ENCODE measurements around the gene MRTFA.
"Not testable (repeated sequence)": the region's sequence is repeated elsewhere in the genome, so short reads cannot be mapped to it uniquely, and the experiment has no call there.

MRTFA gene

DNA sequence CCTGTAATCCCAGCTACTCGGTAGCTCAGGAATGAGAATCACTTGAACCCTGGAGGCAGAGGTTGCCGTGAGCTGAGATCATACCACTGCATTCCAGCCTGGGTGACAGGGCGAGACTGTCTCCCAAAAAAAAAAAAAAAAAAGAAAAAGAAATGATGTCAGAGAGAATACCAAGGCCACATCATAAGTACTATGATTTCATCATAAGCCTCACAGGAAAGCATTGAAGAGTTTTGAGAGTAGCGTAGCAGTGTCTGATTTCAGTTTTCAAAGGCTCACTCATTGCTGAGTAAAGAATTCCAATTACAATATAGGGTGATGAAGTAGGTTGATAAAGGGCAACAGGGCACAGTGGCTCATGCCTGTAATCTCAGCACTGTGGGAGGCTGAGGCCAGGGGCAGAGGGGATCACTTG is 88.8 kb downstream of the MRTFA start:
- DNase-seq = no peak

DNA sequence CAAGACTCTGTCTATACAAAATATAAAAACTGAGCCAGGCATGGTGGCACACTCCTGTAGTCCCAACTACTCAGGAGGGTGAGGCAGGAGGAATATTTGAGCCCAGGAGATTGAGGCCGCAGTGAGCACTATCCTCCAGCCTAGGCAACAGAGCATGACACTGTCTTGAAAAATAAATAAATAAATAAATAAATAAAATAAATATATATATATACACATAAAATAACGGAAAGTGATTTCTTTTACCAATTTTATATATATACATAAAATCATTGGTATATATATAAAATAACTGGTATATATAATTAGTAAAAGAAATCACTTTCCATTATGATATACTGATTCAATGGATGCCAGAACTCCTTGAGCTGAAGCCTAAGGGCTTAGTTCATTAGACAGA is 91.8 kb downstream of the MRTFA start:
- DNase-seq = no peak

DNA sequence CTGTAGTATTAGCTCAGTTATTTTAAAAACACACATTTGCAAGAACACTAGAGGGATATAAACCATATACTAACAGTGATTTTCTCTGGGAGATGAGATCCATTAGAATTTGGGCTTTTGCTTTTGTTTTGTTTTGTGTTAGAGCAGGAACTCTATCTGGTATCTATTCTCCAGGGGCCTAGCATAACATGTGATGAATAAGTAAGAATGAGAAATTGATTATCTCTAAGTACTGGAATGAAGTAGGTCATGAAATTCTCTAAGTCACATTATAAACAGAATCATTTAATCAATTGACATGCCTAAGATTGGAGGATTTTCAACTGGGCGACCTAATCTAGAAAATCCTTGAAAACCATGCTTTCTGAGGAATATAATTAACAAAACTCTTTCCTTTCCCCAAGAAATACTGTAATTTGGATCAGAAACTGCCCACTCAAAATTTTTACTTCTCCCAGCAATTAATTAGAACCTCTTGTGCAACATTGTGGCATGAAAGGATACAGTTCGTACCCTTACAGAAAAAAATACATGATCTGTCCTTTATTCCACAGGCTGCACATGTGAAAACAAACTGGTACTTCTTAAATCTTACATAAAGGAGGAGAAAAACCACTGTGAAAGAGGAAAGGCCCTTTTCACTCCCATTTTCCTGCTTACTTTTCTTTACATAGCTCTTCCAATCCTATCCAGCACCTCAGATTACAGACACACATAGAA is 93.5 kb downstream of the MRTFA start:
- no peak for DNase-seq

DNA sequence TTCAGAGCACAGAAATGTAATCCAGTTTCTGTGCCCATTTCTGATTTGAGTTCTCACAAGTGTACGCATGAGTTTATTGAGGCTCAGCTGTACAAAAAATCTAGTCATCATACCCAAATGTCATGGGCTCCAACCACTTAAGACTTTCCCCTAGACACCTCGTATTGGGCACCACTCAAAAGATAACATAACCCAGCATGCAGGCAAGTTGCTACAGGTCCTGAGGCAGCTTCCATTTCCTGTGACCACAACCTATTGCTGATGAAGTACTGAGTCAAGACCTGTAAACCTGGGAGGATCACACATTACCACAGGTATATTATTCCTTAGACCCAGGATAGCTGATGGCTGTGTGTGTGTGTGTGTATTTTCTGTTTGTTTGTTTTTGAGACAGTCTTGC is 95.2 kb downstream of the MRTFA start:
- DNase-seq = no peak

DNA sequence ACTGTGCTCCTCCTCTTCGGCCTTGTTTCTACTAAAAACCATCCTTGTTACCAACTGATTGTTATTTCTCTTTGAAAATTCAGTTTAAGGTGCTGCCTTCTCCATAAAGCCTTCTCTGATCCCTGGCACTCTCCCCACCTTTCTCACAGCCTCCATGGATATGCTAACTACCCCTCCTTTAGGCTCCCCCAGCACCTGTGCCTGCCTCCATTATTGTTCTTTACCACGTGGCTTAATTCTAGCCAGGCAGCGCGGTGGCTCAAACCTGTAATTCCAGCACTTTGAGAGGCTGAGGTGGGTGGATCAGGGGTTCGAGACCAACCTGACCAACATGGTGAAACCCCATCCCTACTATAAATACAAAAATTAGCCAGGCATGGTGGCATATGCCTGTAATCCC is 96.3 kb downstream of the MRTFA start:
- no peak for DNase-seq

DNA sequence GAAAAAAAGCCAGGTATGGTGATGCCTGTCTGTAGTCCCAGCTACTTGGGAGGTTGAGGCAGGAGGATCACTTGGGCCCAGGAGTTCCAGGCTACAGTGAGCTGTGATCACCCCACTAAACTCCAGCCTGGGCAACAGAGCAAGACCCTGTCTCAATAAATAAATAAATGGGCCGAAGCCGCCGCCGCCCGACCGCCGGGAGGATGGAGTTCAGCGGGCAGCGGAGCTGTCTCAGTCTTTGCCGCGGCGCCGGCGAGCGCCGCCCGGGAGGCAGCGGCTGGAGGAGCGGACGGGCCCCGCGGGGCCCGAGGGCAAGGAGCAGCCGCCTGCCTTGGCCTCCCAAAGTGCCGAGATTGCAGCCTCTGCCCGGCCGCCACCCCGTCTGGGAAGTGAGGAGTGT is 100.4 kb downstream of the MRTFA start:
- not testable (repeated sequence) for DNase-seq

DNA sequence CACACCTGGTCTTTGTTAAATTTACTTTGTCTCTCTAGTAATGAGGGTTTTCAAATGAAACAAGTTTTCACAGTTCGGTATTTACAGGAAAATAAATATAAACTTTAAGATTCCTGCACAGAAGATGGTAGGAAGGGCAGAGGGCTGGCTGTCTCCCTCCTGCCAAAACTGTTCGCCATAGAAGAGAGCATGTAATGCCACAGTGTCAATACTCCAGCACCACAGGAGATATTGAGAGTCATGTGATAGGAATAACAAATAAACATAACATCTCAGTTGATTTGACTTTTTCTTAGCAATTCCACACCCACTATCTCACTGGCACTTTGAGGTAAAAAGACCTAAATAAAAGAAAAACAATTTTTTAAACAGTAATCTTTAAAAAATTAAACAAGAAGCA is 100.9 kb downstream of the MRTFA start:
- no peak for DNase-seq

DNA sequence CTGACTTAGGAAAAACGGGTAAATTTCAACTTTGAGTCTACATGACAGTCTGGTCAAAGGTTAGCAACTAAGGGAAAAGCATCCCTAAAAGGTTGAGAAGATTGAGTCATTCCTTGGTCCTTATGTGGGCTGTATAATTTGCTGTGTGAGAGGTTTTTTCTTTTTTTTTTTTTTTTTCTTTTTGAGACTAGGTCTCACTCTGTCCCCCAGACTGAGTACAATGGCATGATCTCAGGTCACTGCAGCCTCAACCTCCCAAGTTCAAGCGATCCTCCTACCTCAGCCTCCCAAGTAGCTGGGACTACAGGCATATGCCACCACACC is 101.4 kb downstream of the MRTFA start:
- no peak for DNase-seq

DNA sequence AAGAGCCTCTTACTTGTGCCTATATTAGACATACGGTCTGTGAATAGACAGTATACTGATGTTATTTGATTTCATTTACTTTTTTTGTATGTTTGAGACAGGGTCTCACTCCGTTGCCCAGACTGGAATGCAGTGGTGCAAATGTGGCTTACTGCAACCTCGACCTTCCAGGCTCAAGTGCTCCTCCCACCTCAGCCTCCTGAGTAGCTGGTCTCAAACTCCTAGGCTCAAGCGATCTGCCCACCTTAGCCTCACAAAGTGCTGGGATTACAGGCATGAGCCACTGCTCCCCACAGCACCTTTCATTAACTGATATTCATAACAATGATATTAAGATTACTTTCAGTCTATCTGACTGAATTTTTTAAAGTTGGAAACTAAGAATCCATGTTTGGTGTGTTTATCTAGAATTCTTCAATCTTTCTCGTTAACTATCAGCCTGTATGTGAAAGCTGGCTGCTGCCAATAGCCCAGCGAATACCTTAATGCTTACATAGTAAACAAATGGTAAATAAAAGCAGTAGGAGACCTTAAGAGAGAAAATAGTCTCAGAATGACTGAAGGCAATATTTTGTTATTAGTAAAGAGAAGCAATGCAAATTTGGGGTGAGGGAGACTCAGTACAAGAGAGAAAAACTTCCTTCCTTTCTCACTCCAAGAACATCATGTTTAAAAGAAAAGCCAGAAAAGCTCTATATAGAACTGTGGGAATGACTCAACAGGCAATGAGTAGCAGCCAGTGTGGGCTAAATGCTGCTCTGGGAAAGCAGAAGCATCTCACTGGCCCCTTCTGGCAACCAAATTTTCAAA is 101.9 kb downstream of the MRTFA start:
- no peak for DNase-seq

DNA sequence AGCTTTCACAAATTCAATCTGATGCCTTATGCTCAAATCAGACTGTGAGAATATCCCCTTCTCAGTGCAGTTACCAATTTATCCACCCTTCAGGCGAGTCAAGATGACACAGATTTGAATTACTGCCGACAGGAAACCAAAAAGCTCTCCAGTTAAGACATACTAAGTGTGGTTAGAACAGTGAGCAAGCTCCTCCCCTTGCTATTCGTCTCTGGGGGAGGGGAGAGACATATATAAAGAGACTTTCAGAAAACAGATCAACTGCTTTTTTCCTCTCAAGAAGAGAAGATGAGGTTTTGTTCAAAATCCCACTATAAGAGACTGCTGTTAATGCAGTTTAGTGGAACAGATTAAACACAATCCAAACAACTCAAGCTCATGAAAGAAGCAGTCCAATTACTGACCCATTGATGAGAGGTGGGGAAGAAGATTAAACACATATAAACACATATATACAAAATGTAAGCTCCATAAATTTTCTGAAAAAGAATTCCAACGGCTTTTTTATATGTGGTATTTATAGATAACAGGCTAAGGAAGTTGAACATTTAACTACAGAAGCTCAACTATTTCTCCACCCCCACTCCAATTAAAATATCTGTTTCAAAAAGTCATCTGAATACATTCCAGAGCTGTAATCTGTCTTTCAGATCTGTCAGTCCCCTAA is 102.7 kb downstream of the MRTFA start:
- DNase-seq = no peak

DNA sequence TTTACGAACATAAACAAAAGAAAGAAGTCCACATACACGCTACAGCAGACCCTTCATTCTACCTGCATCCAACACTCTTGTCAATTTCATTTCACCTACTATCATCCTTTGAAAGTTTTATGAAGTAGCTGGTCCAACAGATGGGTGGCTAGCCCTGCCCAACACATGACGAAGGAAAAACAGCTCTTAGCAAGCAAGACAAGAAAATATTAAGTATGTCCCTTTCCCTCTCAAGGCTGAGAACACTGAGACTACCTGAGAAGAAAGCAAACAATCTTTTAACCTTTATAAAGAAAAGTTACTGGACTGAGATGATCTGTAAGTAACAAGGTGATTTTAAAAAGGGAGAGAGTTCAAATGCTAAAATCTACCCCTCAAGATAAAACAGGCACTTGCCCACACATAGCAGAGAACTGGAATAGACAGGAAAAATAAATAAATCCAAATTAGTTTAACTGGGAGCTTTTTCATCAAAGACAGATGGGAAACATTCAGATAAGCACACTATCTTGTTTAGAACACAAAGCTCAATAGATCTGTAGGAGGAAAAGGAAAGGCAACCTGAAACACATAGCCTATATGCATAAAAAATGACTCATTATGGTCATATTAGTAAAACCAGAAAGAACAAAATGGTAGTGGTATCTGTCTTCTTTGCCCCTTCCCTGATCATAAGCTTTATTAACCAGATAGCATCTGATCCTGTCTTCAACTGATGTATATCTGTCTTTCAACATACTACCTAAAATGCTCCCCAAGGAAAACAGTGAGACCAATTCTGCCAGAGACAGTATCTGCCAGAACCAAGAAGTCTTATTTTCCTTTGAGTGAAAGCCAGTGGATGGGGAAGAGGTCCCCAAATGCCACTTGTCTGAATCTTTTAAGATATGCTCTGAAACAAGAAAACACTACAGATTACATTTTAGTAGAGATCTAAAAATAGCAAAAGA is 104.3 kb downstream of the MRTFA start:
- DNase-seq = no peak

DNA sequence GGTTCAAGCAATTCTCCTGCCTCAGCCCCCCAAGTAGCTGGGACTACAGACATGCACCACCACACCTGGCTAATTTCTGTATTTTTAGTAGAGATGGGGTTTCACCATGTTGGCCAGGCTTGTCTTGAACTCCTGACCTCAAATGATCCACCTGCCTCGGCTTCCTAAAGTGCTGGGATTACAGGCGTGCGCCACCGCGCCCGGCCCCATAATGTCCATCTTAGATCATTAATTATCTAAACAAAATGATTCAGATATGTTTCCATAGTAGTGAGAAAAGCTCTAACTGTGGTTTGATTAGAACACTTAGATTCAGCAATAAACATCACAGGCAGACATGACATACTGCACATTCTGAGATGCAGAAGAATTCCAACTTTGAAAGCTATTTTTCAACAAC is 106.1 kb downstream of the MRTFA start:
- DNase-seq = not testable (repeated sequence)

DNA sequence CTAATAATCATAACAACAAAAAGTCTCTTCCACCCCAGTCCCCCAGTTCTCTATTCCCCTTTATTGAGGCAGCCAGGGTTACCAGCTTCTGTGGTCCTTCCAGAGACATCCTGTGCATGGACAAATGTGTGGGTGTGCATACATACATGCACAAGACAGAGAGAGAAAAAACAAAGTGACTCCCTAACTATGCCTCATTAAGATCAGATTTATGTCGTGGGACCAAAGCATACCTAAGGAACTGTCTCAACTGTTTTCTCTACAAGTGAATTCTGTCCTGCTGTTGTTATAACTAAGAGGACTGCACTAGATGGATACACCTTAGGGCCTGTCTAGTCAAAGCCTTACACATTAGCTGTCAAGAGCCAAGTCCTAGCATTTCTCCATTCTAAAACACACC is 106.7 kb downstream of the MRTFA start:
- no peak for DNase-seq

DNA sequence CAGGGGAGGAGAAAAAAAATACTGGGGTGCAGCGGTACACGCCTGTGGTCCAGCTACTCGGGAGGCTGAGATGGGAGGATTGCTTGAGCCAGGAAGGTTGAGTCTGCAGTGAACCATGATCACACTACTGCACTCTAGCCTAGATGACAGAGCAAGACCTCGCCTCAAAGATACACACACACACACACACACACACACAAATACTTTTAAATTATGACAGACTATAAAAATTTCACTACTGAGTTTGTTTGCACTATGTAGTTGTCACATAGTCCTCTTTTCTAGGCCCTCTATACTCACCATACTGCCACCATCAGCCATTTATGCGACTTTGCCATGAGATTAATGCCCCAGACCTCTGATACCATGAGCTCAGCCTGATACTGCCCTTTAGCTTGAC is 109.6 kb downstream of the MRTFA start:
- no peak for DNase-seq

DNA sequence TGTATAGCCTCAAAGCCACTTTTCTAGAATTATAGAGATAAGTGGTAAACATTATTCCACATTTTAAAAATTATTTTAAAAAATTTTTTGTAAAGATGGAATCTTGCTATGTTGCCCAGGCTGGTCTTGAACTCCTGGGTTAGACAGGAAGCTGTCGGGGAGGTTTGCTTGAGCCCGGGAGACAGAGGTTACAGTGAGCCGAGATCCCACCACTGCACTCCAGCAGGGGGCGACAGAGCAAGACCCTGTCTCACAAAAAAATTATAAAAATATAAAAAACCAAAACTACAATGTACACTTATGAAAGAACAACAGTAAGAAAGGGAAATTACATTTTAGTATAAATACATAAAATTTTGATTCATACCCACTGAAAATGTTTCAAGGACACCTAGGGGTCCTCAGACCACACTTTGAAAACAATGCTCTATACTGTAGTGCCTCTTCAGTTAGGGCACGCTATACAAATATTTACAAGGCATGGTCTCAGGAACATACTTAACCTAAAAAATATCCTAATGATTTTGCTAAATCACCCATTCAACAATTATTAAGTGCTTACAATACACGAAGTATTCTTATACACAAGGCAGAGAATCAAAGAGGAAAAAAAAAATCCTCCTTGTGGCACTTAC is 111.2 kb downstream of the MRTFA start:
- no peak for DNase-seq

DNA sequence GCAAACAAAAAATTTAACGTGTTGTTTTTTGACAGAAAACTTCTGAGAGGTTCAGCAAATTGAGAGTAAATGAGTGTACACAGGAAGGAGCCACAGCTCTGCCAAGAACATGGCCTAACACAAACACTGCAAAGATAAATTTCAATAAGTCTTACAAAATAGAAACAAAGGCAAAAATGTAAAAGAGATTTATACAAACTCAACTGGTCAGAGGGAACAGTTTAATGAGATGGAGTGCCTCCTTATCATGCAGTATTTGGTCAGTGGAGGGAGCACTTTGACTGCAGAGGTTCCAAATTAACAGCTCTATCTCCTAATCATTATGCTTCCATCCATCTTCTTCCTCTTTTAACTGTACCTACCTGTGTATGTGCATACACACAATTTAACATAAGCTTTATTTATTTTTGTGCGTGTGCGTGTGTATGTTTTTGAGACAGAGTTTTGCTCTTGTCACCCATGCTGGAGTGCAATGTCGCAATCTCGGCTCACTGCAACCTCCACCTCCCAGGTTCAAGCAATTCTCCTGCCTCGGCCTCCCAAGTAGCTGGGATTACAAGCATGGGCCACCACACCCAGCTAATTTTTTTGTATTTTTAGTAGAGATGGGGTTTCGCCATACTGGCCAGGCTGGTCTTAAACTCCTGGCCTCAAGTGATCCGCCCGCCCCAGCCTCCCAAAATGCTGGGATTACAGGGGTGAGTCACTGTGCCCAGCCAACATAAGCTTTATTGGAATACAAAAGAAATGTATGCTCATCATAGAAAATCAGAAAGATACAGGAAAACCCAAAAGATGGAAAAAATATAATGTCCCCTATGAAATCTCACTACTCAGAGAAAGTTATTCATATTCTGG is 111.9 kb downstream of the MRTFA start:
- no peak for DNase-seq

DNA sequence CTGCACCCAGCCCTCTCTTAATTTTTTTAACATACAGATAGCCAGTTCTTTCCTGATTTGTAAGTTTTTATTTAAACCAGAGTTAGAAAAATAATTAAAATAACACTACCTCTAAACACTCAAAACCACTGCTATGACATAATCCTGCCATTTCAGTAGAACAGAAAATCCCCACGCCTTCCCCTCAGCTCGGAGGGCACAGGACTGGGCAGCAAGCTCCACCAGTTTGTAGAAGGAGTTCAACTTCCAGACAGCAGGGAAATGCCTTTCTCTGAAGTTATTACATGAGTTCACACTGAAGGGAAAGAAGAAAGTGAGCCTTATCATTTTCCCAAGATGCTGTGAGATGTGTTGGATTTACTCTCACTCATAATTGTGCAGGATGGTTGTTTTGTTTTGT is 114.4 kb downstream of the MRTFA start:
- DNase-seq = no peak

DNA sequence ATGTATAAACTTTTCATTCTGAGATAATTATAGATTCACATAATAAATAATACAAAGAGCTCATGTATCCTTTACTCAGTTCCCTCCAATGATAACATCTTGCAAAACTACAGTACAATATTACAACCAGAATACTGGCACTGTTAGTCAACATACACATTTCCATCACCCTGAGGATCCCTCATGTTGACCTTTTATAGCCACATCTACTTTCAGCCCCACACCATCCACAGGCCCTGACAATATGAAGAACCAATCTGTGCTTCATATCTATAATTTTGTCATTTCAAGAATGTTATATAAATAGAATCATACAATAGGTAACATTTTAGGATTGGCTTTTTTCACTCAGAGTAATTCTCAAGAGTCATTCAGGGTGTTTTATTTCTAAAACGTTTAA is 115.5 kb downstream of the MRTFA start:
- DNase-seq = no peak

DNA sequence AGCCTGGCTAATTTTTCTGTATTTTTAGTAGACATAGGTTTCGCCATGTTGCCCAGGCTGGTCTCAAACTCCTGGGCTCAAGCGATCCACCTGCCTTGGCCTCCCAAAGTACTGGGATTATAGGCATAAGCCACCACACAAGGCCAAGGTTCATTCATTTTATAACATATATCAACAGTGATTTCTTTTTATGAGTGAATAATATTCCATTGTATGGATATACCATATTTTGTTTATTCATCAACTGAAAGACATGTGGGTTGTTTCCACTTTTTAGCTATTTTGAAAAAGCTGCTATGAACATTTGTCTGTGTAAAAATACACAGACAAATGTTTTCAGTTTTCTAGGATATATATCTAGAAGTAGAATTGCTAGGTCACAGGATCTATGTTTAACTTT is 116.0 kb downstream of the MRTFA start:
- no peak for DNase-seq

DNA sequence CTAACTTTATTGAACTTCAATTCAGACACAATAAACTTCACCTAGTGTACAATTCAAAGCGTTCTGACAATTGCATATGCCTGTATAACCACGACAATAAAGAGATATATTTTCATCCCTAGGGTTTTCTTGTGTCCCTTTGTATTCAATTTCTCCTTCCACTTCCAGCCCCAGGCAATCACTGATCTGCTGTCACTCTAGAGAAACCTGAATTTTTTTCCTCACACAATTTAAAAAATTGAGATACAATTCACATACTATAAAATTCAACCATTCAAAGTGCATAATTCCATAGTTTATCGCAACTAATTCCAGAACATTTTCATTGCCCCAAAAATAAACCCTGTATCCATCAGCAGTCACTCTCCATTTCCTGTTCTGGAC is 116.6 kb downstream of the MRTFA start:
- no peak for DNase-seq

DNA sequence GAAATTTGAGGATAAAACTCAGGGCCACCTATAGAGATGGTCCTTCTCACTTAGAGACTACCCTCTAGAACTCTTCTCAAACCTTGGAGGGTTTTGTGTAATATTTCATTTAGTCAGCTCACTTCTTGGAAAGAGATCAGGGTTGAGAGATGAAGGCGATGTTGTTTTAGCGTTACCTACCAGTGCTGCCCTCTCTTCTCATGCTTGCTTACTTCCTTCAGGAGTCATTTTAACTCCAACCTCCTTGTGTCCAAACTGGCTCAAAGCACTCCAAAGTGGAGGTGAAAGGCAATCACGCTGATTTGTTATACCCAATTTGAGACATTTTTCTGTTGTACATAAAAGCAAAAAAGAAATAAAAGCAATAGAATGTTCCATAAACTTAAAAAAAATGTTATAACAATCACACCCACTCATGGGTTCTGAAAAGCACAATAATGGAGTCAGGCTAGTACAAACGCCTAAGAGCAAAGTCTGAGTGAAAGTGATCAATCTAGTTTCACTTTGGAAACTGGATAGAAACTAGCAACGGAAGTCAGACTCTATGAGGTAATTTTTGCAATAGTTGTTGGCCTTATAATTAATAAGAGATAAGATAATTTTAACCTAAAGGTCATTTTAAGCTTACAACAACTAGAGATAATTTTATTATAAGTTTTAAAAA is 117.1 kb downstream of the MRTFA start:
- no peak for DNase-seq
